Hepatocyte (in vitro differentiated cells): Measurements from ENCODE around the gene ZNF407.

Experiments
- EZH2 ChIP-seq: fragments of 200-600 bp; sonication (generic); IDR thresholded peaks from 2 replicates; pipeline ENCODE4 v1.6.1; 2016; ENCODE audit warnings: antibody characterized with exemption, mild to moderate bottlenecking, borderline replicate concordance
- EZH2phosphoT487 ChIP-seq: fragments of 200-600 bp; sonication (generic); IDR thresholded peaks from one replicate; pipeline ENCODE4 v1.6.1; 2018; ENCODE audit warnings: antibody characterized with exemption, mild to moderate bottlenecking, low read depth, moderate library complexity; ENCODE audit not compliant: unreplicated experiment, severe bottlenecking
- TF ChIP-seq, protein P1 (sequence below): fragments of 200-600 bp; sonication (generic); IDR thresholded peaks from 2 replicates; pipeline ENCODE4 v1.5.1; 2016; ENCODE audit warnings: antibody characterized with exemption, mild to moderate bottlenecking; ENCODE audit not compliant: poor library complexity

DNA sequence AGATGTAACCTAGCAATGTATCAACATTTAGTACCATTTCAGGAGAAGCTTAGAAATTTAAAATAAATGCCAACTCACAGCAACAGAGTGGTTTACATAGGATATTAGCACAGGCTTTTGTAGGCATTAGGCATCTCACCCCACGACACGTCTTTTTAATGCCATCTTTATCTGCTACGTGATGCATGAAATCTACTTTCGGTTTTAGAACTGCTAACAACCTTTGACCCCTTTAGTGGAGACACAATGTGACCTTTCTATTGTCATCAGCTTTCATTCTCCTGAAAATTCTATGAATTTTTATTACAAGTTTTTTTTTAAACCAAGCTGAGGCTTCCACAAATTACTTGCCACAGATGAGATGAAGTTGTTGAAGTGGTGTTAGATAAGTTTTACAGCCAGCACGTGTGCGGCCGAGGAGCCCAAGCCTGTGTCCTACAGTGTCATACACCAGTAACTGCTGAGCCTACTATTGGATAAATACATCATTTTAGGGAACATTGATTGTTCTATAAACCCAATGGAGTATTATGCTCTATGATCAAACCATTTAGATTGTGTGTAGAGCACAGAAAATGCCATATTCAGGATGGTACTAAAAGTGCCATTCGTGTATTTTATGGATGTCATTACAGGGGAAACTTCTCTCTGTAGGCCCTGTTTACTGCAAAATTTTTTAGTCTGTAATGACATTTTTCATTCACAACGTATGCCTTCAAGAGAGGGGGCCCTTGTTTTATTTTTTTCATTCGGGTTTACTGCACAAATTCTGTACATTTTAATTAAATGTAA is 459.7 kb downstream of the ZNF407 start:
- TF ChIP-seq, protein P1, sequence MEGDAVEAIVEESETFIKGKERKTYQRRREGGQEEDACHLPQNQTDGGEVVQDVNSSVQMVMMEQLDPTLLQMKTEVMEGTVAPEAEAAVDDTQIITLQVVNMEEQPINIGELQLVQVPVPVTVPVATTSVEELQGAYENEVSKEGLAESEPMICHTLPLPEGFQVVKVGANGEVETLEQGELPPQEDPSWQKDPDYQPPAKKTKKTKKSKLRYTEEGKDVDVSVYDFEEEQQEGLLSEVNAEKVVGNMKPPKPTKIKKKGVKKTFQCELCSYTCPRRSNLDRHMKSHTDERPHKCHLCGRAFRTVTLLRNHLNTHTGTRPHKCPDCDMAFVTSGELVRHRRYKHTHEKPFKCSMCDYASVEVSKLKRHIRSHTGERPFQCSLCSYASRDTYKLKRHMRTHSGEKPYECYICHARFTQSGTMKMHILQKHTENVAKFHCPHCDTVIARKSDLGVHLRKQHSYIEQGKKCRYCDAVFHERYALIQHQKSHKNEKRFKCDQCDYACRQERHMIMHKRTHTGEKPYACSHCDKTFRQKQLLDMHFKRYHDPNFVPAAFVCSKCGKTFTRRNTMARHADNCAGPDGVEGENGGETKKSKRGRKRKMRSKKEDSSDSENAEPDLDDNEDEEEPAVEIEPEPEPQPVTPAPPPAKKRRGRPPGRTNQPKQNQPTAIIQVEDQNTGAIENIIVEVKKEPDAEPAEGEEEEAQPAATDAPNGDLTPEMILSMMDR: no peak
- TF ChIP-seq EZH2 (no peak), EZH2phosphoT487 (no peak)
